Keratinocyte (primary cell): ENCODE data around the gene METRNL. TPM values are rescaled to one million over a fixed set of nuclear protein-coding genes. Genes with fewer than 3 reads are reported as not detected.

ENCODE experiments used
- DNase-seq: peaks from one replicate; pipeline ENCODE4 v3.0.0-alpha.2; 2011; ENCODE audit warnings: low read depth, missing footprints, low spot score
- FAIRE-seq: peaks from 2 replicates; lab custom pipeline; 2011; peaks lifted over from hg19 to GRCh38; lab: Jason Lieb, UNC
- H2AFZ ChIP-seq: 2 replicates; pipeline ENCODE4 v1.6.0; 2012; ENCODE audit warnings: low read length, control low read depth, inconsistent platforms; ENCODE audit not compliant: control insufficient read depth
- H3K27ac ChIP-seq: 2 replicates; pipeline ENCODE4 v1.5.1; 2011; ENCODE audit warnings: low read length; ENCODE audit not compliant: control insufficient read depth, insufficient read depth
- H3K27me3 ChIP-seq: 3 replicates; pipeline ENCODE4 v1.6.0; 2011; ENCODE audit warnings: low read length; ENCODE audit not compliant: control insufficient read depth, insufficient read depth; ENCODE audit errors: extremely low read depth
- H3K36me3 ChIP-seq, 2 experiments: 2 replicates in 1 of 2; 3 replicates in 1 of 2; pipeline ENCODE4 v1.5.1; 2011; ENCODE audit warnings: low read length in 2 of 2, mild to moderate bottlenecking in 1 of 2; ENCODE audit not compliant: control insufficient read depth in 2 of 2, insufficient read depth in 2 of 2; ENCODE audit errors: extremely low read depth in 1 of 2
- H3K4me1 ChIP-seq: 3 replicates; pipeline ENCODE4 v1.5.1; 2011; ENCODE audit warnings: low read length; ENCODE audit not compliant: control insufficient read depth, insufficient read depth; ENCODE audit errors: extremely low read depth
- H3K4me2 ChIP-seq: 3 replicates; pipeline ENCODE4 v1.6.0; 2011; ENCODE audit warnings: low read depth, low read length; ENCODE audit not compliant: control insufficient read depth, insufficient read depth; ENCODE audit errors: extremely low read depth
- H3K4me3 ChIP-seq, 3 experiments: fragments of 200-600 bp in 1 of 3; sonication (generic) in 1 of 3; 2 replicates in 2 of 3; 3 replicates in 1 of 3; pipeline ENCODE4 v1.5.1; 2011 to 2016; ENCODE audit warnings: low read length in 3 of 3, mild to moderate bottlenecking in 3 of 3, control low read depth in 2 of 3, inconsistent platforms in 1 of 3, low read depth in 1 of 3, mixed read lengths in 1 of 3, mixed run types in 1 of 3, moderate library complexity in 1 of 3; ENCODE audit not compliant: control insufficient read depth in 2 of 3, insufficient read depth in 2 of 3; ENCODE audit errors: extremely low read depth in 1 of 3
- H3K79me2 ChIP-seq: 2 replicates; pipeline ENCODE4 v1.6.0; 2012; ENCODE audit warnings: low read length; ENCODE audit not compliant: control insufficient read depth, insufficient read depth
- H3K9ac ChIP-seq: 3 replicates; pipeline ENCODE4 v1.6.0; 2011; ENCODE audit warnings: low read length; ENCODE audit not compliant: control insufficient read depth, insufficient read depth; ENCODE audit errors: extremely low read depth
- H3K9me1 ChIP-seq: 3 replicates; pipeline ENCODE4 v1.6.0; 2011; ENCODE audit warnings: low read length; ENCODE audit not compliant: control insufficient read depth, insufficient read depth; ENCODE audit errors: extremely low read depth
- H3K9me3 ChIP-seq: 2 replicates; pipeline ENCODE4 v1.5.1; 2012; ENCODE audit warnings: low read depth, low read length; ENCODE audit not compliant: control insufficient read depth
- H4K20me1 ChIP-seq: 3 replicates; pipeline ENCODE4 v1.6.0; 2011; ENCODE audit warnings: low read length; ENCODE audit not compliant: control insufficient read depth, insufficient read depth; ENCODE audit errors: extremely low read depth
- CTCF ChIP-seq, 3 experiments: IDR thresholded peaks in 1 of 3; conservative IDR thresholded peaks in 1 of 3; optimal IDR thresholded peaks in 1 of 3; 2 replicates in 2 of 3; 3 replicates in 1 of 3; pipeline versions ENCODE3 to v1.5.1; 2011; ENCODE audit warnings: low read length in 3 of 3, mild to moderate bottlenecking in 3 of 3, moderate library complexity in 2 of 3, control low read depth in 1 of 3, inconsistent platforms in 1 of 3; ENCODE audit not compliant: insufficient read depth in 2 of 3; ENCODE audit errors: extremely low read depth in 1 of 3
- EZH2 ChIP-seq: IDR thresholded peaks from one replicate; pipeline ENCODE4 v1.6.1; 2012; ENCODE audit warnings: inconsistent platforms, mild to moderate bottlenecking, low read length, moderate library complexity
- dilution Hi-C: fragments of 300-500 bp; cut with MboI; formaldehyde crosslinking; loops from one replicate; pipeline ENCODE4 v1.7.0; 2020; ENCODE audit warnings: low sequenced_read_pairs; ENCODE audit not compliant: extremely low pct_ligation_motif_present
- polyA plus RNA-seq, 5 experiments: library from polyadenylated mRNA; depleted of rRNA in 3 of 5; stranded (reverse) in 3 of 5; stranded (forward) in 1 of 5; unstranded in 1 of 5; fragments of >200 nt; gene quantifications; 1 replicate in 1 of 5; 2 replicates in 3 of 5; 3 replicates in 1 of 5; pipeline versions ENCODE4 v1.2.1 to v1.2.3, GENCODE V29; 2011 to 2012; ENCODE audit warnings: missing spikeins in 2 of 5, low read depth in 1 of 5, low replicate concordance in 1 of 5

METRNL gene
- polyA plus RNA-seq, 1 donor (not counting 4 experiments of a cell fraction or from before 2014, with no cell fraction given) = 3.1 TPM

- H3K27me3 ChIP-seq = no peaks in the 10 kb centered on the region
- no peak overlapping the region for H3K27ac ChIP-seq
- no peaks in the 10 kb centered on the region for H3K9me3 ChIP-seq
- DNase-seq = no peak
- no peak overlapping the region for H3K4me2 ChIP-seq
- no peak overlapping the region for H2AFZ ChIP-seq
- no peak overlapping the region for H3K9ac ChIP-seq
- no peak for FAIRE-seq
- no peaks in the 10 kb centered on the region for H3K9me1 ChIP-seq
- no peaks in the 10 kb centered on the region for H3K36me3 ChIP-seq
- no peak overlapping the region for H3K4me3 ChIP-seq
- no peak for TF ChIP-seq EZH2
- no peak for TF ChIP-seq CTCF (optimal IDR thresholded peaks at IDR 0.05 in 1 of 3, IDR thresholded peaks at IDR 0.05 in 1 of 3, conservative IDR thresholded peaks at IDR 0.05 in 1 of 3; ENCODE audit: extremely low read depth in 1 of 3, insufficient read depth in 2 of 3, low read length in 3 of 3)
- H4K20me1 ChIP-seq = no peaks in the 10 kb centered on the region
- no peaks in the 10 kb centered on the region for H3K4me1 ChIP-seq
- no peaks in the 10 kb centered on the region for H3K79me2 ChIP-seq
- dilution Hi-C loops = no loop called here
Observed at GRCh38 chr17:83034525-83034924, 44.9 kb upstream of the METRNL start.

GRCh38 chr17:83035722-83036121 is 43.7 kb upstream of the METRNL start:
- H3K27me3 ChIP-seq = no peaks in the 10 kb centered on the region
- FAIRE-seq (no peak), DNase-seq (no peak)
- TF ChIP-seq EZH2 (no peak), CTCF (optimal IDR thresholded peaks at IDR 0.05 in 1 of 3, IDR thresholded peaks at IDR 0.05 in 1 of 3, conservative IDR thresholded peaks at IDR 0.05 in 1 of 3; ENCODE audit: extremely low read depth in 1 of 3, insufficient read depth in 2 of 3, low read length in 3 of 3) (no peak)
- H3K4me2 ChIP-seq = no peak overlapping the region
- H3K9me1 ChIP-seq = no peaks in the 10 kb centered on the region
- dilution Hi-C loops = no loop called here
- H3K36me3 ChIP-seq = no peaks in the 10 kb centered on the region
- H3K9me3 ChIP-seq = peaks cover 4% of the 10 kb centered on the region
- no peaks in the 10 kb centered on the region for H4K20me1 ChIP-seq
- no peaks in the 10 kb centered on the region for H3K4me1 ChIP-seq
- H3K9ac ChIP-seq = no peak overlapping the region
- no peaks in the 10 kb centered on the region for H3K79me2 ChIP-seq
- H2AFZ ChIP-seq = no peak overlapping the region
- no peak overlapping the region for H3K27ac ChIP-seq
- H3K4me3 ChIP-seq = no peak overlapping the region
